Osteocyte (in vitro differentiated cells): ENCODE data around the gene MOB3A. TPM values are rescaled to one million over a fixed set of nuclear protein-coding genes. Genes with fewer than 3 reads are reported as not detected.
A peak's percentile ranks its signal among the peaks of the same experiment; 100 is the strongest.

Experiments used
- DNase-seq: peaks from one replicate; pipeline ENCODE4 v3.0.0; 2021; ENCODE audit warnings: mixed read lengths; ENCODE audit not compliant: unreplicated experiment; ENCODE audit errors: extremely low spot score
- H3K27ac Mint-ChIP-seq: one replicate; pipeline ENCODE4 v1.8.0; 2021; ENCODE audit warnings: mild to moderate bottlenecking, mixed read lengths; ENCODE audit not compliant: unreplicated experiment
- H3K27me3 Mint-ChIP-seq: one replicate; pipeline ENCODE4 v1.8.0; 2021; ENCODE audit warnings: mixed read lengths; ENCODE audit not compliant: unreplicated experiment
- H3K36me3 Mint-ChIP-seq: one replicate; pipeline ENCODE4 v1.8.0; 2021; ENCODE audit warnings: mixed read lengths; ENCODE audit not compliant: unreplicated experiment
- H3K4me1 Mint-ChIP-seq: one replicate; pipeline ENCODE4 v1.8.0; 2021; ENCODE audit warnings: mixed read lengths; ENCODE audit not compliant: unreplicated experiment
- H3K4me3 Mint-ChIP-seq: one replicate; pipeline ENCODE4 v1.8.0; 2021; ENCODE audit warnings: mild to moderate bottlenecking, moderate library complexity, mixed read lengths; ENCODE audit not compliant: unreplicated experiment
- H3K9me3 Mint-ChIP-seq: one replicate; pipeline ENCODE4 v1.8.0; 2021; ENCODE audit warnings: mixed read lengths; ENCODE audit not compliant: unreplicated experiment
- total RNA-seq: library from RNA; stranded (reverse); gene quantifications from 2 replicates; pipeline ENCODE4 v1.2.1, GENCODE V29; 2021
- TF ChIP-seq, protein P1 (sequence below): fragments of 200-600 bp; sonication (generic); IDR thresholded peaks from 2 replicates; pipeline ENCODE4 v1.5.0; 2021; ENCODE audit warnings: antibody characterized with exemption, mild to moderate bottlenecking, moderate library complexity

MOB3A gene
- total RNA-seq, 1 donor from 2014 or later, result 50.6 TPM

DNA sequence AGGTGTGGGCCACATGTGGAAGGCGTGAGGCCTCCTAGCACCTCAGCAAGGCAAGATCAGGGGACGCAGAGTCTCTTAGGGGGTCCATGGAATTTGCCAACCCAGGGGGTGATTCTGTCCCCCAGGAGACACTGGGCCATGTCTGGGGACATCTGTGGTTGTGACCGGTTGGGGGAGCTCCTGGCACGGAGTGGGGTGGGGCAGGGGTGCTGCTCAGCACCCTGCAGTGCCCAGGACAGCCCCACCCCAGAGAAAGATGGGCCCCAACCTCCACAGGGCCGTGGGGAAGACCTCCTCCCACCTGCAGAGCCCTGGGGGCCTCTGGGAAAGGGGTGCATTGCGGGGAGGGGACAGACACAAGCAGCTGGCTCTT, 49.1 kb downstream of the MOB3A start:
- no peak for DNase-seq
- Mint-ChIP-seq H3K4me3 (no peak overlapping the region), H3K9me3 (no peaks in the 10 kb centered on the region), H3K27ac (no peak overlapping the region), H3K27me3 (no peaks in the 10 kb centered on the region), H3K36me3 (peaks cover 8% of the 10 kb centered on the region), H3K4me1 (peaks cover 30% of the 10 kb centered on the region)
- TF ChIP-seq, protein P1, sequence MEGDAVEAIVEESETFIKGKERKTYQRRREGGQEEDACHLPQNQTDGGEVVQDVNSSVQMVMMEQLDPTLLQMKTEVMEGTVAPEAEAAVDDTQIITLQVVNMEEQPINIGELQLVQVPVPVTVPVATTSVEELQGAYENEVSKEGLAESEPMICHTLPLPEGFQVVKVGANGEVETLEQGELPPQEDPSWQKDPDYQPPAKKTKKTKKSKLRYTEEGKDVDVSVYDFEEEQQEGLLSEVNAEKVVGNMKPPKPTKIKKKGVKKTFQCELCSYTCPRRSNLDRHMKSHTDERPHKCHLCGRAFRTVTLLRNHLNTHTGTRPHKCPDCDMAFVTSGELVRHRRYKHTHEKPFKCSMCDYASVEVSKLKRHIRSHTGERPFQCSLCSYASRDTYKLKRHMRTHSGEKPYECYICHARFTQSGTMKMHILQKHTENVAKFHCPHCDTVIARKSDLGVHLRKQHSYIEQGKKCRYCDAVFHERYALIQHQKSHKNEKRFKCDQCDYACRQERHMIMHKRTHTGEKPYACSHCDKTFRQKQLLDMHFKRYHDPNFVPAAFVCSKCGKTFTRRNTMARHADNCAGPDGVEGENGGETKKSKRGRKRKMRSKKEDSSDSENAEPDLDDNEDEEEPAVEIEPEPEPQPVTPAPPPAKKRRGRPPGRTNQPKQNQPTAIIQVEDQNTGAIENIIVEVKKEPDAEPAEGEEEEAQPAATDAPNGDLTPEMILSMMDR, result no peak

DNA sequence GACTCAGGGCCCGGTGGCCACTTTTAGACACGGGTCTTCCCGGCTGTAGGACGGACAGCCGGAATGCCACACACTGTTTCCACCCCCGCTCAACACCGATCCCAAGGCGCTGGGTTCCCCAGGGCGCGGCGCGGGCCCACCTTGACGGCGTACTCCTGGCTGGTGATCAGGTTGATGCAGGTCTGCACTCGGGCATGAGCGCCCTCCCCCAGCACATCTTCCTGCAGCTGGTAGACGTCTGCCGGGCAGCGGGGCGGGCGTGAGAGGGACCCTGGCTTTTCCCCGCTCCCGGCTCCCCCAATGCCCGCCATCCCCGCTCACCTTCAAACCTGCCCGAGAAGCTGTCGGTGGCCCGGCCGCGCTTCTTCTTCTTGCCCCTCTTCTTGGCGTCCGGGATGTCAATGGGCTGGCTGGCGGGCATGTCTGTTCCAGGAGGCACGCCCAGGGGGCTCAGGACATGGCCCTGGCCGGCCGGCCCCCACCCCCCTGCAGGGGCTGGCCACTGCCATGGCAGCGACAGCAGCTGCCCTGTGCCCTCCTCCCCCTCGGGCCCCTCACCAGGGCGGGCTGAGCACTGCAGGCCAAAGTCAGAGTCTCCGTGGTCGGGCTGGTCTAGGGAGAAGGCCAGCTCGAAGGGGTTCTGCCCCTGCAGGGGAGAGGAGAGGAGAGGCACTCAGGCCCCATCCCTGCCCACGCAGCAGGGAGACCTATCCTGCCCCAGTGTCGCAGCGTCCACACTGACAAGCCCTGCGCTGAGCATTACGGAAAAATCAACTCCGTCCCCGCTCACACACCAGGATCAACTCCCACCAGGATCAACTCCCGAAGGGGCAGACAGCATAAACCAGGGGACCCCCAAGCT, 49.8 kb downstream of the MOB3A start:
- H3K4me3 Mint-ChIP-seq, result no peak overlapping the region
- DNase-seq, result no peak
- peaks cover 28% of the 10 kb centered on the region for H3K4me1 Mint-ChIP-seq
- H3K36me3 Mint-ChIP-seq, result peaks cover 8% of the 10 kb centered on the region
- TF ChIP-seq, protein P1, result no peak
- no peak overlapping the region for H3K27ac Mint-ChIP-seq
- H3K9me3 Mint-ChIP-seq, result no peaks in the 10 kb centered on the region
- H3K27me3 Mint-ChIP-seq, result no peaks in the 10 kb centered on the region

DNA sequence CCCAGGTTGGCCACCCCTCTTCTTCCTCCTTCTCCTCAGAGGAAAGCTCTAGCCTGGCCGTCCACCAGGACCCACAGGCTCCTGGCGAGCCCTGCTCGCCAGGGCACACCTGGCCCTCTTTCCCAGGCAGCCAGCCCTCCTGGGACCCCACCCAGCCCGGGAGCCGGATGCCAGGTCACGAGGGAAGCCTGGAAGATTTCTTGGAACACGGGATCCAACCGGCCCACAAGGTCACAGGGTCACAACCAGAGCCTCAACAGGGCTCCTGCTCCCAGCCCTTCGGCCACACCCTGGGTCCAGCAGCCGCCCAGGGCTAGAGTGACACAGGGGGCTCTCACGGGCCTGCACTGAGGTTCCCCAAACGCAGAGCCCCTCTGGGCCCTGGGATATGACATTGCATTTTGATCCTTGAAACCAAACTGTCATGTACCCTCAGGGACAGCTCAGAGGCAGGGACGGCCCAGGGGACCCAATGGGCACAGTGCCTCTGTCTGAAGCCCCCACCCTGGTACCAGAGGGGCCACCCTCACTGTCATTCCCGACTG, 50.6 kb downstream of the MOB3A start:
- peaks cover 8% of the 10 kb centered on the region for H3K36me3 Mint-ChIP-seq
- peaks cover 34% of the 10 kb centered on the region for H3K4me1 Mint-ChIP-seq
- no peak overlapping the region for H3K27ac Mint-ChIP-seq
- TF ChIP-seq, protein P1, result no peak
- H3K9me3 Mint-ChIP-seq, result no peaks in the 10 kb centered on the region
- H3K4me3 Mint-ChIP-seq, result no peak overlapping the region
- no peaks in the 10 kb centered on the region for H3K27me3 Mint-ChIP-seq
- DNase-seq, result no peak

DNA sequence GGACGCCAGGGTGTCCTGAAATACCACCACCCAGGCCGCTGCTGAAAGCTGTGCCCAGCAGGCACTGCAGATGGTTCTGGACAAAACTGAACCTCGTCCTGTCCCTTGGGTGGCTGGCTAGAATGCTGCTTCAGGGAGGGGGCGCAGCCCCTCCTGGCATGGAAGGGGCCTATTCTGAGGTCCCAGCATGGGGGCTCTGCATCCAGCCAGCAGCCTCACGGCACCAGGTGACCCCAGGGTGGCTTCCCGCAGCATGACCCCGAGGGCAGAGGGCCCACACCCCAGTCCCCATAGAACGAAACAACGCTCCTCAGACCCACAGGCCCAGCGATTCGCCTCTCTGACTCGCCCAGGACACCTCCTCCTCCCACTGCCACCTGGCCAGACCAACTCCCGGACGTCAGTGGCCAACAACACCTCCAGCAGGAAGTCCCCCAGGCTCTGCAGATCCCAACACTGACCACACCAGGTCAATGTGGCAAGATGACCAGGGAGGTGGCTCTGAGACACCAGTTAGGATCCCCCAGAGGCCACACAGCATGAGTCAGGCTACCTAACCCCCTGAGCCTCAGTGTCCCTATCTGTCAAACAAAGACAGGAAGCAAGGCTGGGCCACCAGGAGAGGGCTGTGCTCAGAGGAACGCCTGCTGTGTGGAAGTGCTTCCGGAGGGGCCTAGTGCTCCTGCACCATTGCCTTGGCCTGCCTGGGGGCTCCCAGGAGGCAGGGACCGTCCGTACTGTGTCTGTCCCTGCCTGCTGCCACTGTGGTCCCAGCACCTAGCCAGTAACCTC, 51.2 kb downstream of the MOB3A start:
- no peaks in the 10 kb centered on the region for H3K27me3 Mint-ChIP-seq
- no peak overlapping the region for H3K4me3 Mint-ChIP-seq

More for the DNA sequence above, 51.2 kb downstream of the MOB3A start:
- Mint-ChIP-seq H3K36me3 (peaks cover 8% of the 10 kb centered on the region), H3K4me1 (peaks cover 34% of the 10 kb centered on the region), H3K9me3 (no peaks in the 10 kb centered on the region), H3K27ac (peak overlapping the region; percentile 54)
- no peak for DNase-seq
- TF ChIP-seq, protein P1, result no peak
